Lower leg skin (tissue), 3 donors: ENCODE results near the gene ZBTB7B.

Experiments
- POLR2A ChIP-seq, 2 donors: fragments of 450-650 bp; IDR thresholded peaks; one replicate each; pipeline ENCODE4 v1.6.1; 2016 to 2017; ENCODE audit warnings: antibody characterized with exemption in 2 of 2, mild to moderate bottlenecking in 1 of 2, moderate library complexity in 1 of 2
- TF ChIP-seq, protein P1 (sequence below), 3 donors: fragments of 450-650 bp; IDR thresholded peaks; one replicate each; pipeline ENCODE4 v1.5.1; 2016; ENCODE audit warnings: antibody characterized with exemption in 3 of 3, mild to moderate bottlenecking in 3 of 3, moderate library complexity in 2 of 3

DNA sequence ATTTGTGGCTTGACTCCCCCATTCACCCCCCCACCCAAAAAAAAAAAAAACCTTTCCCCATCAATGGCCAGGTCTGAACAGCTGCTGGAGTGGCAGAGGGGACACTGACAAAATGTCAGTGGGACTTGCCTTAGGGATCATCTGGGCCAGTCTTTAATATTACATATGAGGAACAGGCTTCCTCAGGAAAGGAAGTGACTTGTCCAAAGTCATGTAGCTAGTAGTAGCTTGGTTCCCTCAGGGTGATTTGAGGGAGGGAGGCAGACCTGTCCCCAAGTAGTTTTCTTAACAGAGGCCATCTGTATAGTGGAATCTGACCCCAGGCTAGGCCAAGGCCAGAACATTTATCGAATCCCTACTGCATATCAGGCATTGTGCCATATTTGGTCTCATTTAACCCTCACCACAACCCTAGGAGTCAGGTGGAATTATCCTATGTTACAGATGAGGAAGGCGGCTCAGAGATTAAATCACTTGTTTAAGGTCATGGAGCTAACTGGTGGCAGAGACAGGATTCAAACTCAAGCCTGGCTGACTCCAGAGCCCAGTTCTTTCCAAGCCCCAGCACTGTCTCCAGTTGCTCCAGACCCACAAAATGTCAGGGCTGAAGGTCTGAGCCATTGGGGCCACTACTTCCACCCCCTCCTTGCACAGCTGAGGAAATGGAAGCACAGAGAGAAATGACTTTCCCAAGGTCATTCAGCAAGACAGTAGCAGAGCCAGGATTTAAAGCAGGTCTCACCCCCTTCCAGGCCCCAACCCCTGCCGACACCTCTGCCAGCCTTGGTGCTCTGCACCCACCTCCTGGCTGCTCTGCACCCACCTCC lies 10.4 kb downstream of the ZBTB7B start:
- TF ChIP-seq, protein P1, sequence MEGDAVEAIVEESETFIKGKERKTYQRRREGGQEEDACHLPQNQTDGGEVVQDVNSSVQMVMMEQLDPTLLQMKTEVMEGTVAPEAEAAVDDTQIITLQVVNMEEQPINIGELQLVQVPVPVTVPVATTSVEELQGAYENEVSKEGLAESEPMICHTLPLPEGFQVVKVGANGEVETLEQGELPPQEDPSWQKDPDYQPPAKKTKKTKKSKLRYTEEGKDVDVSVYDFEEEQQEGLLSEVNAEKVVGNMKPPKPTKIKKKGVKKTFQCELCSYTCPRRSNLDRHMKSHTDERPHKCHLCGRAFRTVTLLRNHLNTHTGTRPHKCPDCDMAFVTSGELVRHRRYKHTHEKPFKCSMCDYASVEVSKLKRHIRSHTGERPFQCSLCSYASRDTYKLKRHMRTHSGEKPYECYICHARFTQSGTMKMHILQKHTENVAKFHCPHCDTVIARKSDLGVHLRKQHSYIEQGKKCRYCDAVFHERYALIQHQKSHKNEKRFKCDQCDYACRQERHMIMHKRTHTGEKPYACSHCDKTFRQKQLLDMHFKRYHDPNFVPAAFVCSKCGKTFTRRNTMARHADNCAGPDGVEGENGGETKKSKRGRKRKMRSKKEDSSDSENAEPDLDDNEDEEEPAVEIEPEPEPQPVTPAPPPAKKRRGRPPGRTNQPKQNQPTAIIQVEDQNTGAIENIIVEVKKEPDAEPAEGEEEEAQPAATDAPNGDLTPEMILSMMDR (IDR thresholded peaks at IDR 0.05) = no peak
- TF ChIP-seq POLR2A (IDR thresholded peaks at IDR 0.05) = no peak
